Inferior parietal cortex (tissue), 1 donor: ENCODE results near the gene SUN1.
"Not testable (repeated sequence)": the region's sequence is repeated elsewhere in the genome, so short reads cannot be mapped to it uniquely, and the experiment has no call there.

Source experiments
- DNase-seq: peaks from one replicate; pipeline ENCODE4 v3.0.0-alpha.2; 2016; ENCODE audit errors: extremely low spot score

Gene SUN1

DNA sequence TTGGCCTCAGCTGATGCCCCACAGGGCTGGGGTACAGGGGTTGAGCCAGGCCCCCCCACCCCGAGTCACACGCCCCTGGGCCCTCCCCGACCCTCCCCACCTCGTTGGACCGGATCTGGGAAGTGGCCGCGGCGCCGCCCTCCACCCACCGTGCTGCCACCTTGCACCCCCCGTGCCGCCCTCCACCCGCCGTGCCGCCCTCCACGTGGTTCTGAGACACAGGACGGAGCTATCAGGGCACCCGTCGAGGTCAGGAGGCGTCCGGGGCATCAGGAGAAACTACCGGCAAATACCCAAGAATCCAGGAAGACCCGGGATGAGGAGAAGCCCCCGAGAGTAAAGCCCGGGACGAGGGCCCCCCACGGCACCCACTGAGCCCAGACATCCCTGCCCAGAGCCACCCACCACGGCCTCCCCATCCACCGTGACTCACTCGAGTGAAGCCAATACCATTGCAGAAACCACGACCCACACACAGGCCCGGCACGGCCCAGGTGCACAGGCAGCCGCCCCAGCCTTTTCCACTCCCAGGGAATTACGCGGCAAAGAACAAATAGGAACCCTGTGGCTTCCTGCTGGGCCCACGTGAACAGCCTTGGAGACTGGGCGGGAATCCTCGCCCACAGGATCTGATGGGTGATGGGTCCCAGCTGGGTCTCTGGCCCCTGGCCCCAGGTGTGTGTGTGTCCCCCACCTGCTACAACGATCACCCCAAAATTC is 88.2 kb downstream of the SUN1 start:
- DNase-seq = no peak

DNA sequence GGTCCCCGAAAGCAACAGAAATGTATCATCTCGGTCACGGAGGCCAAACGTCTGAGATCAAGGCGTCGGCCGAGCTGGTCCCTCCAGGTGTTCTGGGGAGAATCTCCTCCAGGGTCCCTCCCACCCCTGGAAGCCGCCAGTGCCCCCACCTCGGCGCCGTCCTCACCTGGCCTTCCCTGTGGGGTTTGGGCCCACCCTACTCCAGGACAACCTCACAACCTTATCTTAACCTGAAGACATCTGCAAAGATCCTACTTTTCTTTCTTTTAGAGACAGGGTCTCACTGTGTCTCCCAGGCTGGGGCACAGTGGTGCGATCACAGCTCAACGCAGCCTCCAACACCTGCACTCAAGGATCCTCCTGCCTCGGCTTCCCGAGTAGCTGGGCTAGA is 88.8 kb downstream of the SUN1 start:
- DNase-seq = no peak

DNA sequence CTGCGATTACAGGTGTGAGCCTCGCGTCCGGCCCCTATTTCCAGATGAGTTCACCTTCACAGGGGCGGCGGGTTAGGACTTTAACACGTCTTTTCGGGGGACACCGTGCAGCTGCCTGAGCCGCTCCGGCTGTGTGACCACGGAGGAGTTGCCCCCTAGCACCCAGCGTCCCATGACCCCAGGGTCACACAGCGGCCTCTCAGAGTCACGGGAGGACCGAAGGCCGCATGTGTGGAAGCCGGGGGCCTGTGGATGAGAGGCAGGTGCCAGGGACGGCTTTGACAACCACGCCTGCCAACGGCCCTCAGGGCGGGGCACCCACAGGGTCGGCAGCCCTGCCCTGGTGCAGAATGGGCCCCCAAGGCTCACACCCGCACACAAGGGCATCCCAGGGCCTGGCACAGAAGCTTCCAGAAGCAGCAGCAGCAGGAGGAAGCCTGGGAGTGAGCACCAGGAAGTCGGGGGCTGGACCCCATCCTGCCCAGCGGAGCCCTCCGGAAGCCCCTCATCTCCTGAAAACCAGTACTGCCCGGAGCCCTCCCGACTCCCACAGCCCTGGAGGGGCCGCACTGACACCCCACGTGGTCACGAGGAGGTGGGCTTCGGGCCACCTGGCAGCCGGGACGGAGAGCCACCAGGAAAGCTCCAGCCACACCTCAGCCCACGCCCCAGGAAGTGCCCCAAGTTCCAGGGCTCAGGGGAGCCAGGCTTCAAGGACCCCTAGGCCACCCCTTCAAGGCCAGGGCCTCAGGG is 89.5 kb downstream of the SUN1 start:
- no peak for DNase-seq

DNA sequence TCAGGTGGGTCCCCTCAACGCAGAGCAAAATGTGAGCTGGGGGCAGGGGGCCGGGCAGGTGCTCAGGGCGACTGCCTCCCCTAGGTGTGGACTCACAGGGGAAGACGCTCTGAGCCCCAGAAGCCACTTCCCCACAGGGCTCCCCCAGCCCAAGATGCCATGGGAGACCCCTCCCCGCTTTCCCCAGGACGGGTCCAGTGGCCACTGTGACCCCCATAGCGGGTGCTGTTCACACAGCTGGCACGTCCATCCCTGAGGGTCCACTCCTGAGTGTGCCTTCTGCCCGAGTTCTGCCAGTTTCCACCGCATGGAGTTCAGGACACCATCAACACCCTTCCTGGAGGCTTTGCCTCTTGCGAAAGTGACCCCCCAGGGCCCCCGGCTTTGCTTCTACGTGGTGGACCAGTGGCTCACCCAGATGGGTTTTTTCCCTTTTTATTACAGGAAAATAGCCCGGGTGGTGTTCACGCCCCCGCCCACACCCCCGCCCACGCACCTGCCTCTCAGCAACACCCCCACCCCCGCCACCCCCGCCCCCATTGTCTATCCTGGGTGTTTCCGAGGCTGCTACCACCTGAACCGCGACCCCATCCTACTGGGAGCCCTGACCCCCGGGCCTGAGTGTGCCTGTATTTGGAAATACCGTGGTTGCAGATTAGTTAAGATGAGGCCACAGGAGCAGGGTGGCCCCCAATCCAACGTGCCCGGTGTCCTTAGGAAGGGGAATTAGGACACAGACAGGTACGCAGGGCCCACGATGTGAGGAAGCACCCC is 90.2 kb downstream of the SUN1 start:
- no peak for DNase-seq

DNA sequence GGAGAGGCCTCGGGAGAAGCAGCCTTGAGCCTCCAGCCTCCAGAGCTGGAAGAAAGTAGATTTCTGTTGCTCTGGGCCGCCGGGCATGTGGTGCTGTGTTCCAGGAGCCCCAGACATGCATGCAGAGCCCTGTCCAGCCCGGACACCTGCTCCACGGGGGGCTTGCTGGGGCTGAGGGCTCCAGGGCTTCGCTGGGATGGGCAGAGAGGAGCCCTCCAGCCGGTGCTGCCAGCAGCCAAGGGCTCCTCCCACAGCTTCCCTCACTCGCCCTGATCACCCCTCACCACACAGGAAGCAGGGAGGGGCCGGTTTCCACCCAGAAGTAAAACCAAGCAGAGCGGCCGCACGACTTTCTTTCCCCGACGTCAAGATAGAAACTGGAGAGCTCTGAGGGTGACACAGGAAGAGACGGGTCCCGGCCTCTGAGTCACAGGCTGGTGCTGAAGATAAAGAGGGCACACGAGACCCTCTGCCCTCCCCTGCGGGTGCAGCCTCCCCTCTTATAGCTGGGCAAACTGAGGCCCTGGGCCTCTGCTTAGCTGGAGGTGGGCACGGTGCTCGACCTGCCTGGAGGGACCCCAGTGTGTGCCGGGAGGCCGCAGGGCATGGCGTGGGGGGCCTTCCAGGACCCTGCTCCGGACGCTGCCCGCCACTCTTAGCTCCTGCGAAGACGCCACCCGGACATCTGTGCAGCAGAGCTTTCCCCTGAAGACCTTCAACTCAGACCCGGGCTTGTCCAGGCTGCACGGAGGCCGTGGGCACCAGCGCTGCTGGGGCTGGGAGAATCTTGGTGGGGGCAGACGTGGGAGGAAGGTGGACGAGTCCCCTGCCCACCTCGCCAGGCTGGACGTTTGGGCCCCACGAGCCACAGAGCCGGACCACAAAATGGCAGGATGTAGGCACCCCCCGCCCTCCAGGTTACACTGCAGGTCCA is 91.1 kb downstream of the SUN1 start:
- no peak for DNase-seq

DNA sequence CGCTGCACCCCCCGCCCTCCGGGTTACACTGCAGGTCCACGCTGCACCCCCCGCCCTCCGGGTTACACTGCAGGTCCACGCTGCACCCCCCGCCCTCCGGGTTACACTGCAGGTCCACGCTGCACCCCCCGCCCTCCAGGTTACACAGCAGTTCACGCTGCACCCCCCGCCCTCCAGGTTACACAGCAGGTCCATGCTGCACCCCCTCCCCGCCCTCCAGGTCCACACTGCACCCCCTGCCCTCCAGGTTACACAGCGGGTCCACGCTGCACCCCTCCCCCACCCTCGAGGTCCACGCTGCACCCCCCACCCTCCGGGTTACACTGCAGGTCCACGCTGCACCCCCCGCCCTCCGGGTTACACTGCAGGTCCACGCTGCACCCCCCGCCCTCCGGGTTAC is 91.8 kb downstream of the SUN1 start:
- not testable (repeated sequence) for DNase-seq
